Kidney glomerular epithelial cell (primary cell): ENCODE measurements around the gene LIMA1.
A peak's percentile ranks its signal among the peaks of the same experiment; 100 is the strongest.
"Not testable (repeated sequence)": the region's sequence is repeated elsewhere in the genome, so short reads cannot be mapped to it uniquely, and the experiment has no call there.

Source experiments
- DNase-seq: peaks from one replicate; lab custom pipeline; 2025; lab: John Stamatoyannopoulos, UW

Gene LIMA1

DNA sequence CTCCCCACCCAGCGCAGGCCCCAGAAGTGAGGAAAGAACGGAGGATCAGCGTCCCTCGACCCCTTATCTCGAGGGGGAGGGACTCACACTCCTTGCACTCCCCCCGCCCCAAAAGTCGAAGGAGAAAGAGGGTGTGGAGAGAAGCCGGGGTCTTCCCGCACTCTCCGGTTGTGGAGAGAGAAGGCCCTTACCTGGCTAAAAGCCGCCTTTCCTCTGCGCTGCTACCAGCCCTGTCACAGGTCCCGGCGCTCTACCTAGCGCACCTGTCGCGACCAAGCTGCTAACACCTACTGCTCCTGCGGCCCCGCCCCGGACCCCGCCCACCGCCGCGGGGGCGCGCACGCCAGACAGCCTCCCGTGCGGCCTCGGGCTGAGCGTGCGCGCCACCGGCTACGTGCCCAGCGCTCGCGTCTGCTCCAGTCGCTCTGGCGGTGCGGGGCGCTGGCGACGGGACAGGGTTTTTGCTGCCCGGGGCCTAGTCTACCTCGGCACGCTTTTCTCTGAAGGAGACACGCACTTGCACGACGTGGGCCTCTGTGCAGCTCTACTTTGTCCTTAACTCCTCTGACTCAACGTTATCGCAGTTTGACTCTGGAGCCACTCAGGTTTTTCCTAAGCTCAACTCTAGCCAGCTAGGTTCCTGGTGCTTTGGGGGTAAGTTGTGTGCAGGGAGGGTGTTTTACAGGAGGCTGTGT lies at the start of gene LIMA1:
TSS of gene LIMA1 (minus strand) at position 292 of the 695 bp plus-strand sequence. CDS start 34,769 bp downstream, outside the sequence.
- DNase-seq = peak; percentile 82

DNA sequence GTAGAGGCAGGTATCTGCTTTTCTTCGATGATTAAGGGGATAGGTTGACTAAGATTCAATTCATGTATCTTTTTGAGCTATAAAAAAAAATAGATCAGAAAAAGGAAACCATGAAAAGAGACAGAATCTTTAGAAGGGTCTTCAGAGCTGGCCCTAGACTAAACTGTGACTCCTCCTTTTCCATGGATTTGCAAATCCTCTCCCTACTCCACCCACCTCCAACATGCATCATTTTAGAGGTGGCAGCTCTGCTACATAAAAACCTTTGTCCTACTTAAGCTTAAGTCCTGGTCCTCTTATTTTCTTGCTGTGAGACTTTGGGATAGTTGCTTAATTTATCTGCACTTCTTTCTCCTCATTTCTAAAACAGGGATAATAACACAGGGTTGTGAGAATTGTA lies 48.4 kb upstream of the LIMA1 start:
- DNase-seq = no peak

DNA sequence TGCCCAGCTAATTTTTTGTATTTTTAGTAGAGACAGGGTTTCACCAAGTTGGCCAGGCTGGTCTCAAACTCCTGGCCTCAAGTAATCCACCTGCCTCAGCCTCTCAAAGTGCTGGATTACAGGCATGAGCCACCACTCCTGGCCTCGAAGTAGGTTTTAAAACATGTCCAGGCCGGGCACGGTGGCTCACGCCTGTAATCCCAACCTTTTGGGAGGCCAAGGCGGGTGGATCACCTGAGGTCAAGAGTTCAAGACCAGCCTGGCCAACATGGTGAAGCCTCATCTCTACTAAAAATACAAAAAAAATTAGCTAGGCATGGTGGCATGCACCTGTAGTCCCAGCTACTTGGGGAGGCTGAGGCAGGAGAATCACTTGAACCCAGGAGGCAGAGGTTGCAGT lies 45.3 kb upstream of the LIMA1 start:
- not testable (repeated sequence) for DNase-seq

DNA sequence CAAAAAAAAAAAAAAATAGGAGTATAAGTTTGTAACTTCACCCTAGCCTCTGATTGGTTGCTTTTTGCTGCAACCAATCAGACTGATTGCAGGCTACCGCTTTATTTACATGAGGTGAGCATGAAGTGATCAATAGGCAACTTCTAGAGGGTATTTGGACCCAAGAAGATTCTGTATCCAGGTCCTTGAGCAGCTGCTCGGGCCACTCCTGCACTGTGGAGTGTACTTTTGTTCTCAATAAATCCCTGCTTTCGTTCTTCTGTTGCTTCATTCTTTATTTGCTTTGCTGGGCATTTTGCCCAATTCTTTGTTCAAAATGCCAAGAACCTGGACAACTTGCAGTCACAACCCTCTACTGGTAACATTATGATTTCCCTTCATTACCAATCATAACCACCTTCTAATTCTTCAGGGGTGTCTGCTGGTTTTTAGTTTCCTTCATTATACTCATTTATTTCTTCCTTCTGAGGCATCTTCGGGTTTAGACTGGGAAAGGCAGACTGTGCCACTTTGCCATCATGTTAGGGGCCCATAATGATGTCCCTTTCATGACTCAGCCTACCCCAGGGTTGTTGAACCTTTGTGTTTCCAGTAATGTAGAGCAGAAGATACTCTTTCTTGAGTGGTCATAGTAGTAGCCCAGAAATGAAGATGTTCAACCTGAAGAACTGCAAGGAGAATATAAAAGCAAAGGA lies 43.4 kb upstream of the LIMA1 start:
- peak; percentile 15 for DNase-seq

DNA sequence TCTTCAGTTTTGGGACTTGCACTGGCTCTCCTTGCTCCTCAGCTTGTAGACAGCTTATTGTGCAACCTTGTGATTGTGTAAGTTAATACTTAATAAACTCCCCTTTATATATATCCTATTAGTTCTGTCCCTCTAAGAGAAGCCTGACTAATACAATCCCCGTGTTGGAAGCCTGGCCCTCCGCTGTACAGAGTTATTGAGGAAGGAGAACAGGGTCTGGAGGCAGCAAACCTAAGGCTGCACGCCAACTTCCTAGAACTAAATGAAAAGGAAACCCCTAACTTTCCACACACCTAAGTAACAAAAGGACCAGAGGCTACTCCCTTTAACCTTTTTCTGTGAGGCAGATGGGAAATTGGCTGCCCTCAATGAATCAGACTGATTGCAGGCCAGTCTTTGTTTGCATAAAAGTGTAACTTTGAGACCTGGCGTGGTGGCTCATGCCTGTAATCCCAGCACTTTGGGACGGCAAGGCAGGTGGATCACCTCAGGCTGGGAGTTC lies 42.6 kb upstream of the LIMA1 start:
- DNase-seq = no peak

DNA sequence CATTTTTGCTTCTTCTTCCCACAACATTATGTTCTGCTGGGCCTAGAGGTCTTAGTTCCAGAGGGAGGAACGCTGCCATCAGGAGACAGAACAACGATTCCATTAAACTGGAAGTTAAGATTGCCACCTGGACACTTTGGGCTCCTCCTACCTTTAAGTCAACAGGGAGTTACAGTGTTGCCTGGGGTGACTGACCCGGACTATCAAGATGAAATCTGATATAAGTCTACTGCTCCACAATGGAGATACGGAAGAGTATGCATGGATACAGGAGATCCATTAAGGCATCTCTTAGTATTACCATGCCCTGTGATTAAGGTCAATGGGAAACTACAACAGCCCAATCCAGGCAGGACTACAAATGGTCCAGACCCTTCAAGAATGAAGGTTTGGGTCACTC lies 41.5 kb upstream of the LIMA1 start:
- not testable (repeated sequence) for DNase-seq

DNA sequence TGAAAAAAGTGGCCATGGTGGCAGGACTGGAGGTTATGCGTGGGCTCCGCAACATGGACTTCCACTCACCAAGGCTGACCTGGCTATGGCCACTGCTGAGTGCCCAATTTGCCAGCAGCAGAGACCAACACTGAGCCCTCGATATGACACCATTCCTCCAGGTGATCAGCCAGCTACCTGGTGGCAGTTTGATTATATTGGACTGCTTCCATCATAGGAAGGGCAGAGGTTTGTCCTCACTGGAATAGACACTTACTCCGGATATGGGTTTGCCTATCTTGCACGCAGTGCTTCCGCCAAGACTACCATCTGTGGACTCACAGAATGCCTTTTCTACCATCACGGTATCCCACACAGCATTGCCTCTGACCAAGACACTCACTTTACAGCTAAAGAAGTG lies 40.8 kb upstream of the LIMA1 start:
- not testable (repeated sequence) for DNase-seq

DNA sequence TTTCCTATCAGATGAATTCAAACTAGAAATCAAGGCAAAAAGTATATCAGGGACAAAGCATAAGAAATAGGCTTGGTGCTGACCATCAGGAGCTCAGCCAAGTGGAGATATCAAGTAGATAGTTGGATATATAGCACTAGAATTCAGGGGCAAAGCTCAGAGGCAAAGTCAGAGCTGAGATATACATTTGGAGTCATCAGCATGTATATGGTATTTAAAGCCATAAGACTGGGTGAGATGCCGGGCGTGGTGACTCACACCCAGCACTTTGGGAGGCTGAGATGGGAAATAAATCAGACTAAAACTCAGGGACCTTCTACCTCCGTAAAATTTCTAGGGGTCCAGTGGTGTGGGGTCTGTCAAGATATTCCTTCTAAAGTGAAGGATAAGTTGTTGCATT lies 38.9 kb upstream of the LIMA1 start:
- no peak for DNase-seq

DNA sequence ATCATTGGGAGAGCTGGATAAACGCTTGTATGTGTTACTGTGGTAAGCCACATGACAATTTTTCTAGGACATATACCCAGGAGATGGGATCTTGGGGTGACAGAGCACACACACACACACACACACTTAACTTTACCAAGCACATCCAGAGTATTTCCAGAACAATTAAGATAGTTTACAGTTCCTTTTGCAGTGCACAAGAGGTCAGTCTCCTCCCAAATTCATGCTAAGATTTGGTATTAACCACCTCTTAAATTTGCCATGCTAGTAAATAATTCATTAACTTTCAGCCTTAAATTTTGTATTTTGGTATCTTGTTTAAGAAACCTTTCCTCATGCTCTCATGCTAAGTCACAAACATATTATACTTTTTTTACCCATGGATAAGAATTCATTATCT lies 33.9 kb upstream of the LIMA1 start:
- DNase-seq = no peak

DNA sequence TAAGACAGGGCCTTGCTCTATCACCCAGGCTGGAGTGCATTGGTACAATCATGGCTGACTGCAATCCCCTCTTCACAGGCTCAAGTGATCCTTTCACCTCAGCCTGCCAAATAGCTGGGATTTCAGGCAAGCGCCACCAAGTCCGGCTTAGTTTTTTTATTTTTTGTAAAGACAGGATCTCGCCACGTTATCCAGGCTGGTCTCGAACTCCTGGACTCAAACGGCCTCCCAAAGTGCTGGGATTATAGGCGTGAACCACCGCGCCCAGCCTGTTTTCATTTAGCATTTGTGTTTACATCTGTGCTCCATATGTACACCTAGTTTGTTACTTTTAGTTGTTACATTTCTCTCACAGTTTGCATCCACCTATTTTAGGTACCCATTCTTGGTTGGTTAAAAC lies 32.5 kb upstream of the LIMA1 start:
- no peak for DNase-seq

DNA sequence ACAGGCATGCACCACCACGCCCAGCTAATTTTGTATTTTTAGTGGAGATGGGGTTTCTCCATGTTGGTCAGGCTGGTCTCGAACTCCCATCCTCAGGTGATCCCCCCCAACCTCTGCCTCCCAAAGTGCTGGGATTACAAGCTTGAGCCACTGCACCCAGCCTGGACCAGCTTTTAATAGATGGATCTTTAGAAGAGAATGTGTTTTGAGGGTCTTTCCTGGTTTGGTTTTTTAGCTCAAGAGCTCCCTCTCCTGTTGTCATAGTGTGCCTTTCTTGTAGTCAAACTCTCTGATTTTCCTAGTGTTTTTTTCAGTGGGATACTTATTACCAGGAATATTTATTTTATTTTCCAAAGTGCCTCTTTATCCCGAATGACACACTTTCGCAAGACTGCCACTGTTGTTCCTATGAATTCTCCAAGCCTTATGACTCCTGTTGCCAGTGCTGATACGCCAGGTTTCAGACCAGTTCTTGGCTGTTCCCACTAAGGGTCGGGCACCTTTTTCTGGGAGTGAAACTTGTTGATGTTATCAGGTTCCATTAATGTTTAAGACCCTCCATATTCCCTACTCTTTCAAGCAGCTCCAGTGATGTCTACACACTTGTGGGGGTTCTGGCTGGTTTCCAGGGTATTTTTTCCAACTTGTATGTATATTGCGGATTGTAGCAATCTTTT lies 31.5 kb upstream of the LIMA1 start:
- DNase-seq = peak; percentile 52

DNA sequence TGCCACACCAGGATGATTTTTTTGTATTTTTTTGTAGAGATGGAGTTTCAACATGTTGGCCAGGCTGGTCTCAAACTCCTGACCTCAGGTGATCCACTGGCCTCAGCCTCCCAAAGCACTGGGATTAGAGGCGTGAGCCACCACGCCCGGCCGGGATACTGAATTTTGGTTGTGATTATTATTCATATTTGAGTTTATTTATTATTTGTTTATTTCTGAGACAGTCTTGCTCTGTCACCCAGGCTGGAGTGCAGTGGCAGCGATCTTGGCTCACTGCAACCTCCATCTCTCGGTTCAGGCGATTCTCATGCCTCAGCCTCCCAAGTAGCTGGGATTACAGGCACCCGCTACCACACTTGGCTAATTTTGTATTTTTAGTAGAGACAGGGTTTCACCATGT lies 30.7 kb upstream of the LIMA1 start:
- DNase-seq = not testable (repeated sequence)

DNA sequence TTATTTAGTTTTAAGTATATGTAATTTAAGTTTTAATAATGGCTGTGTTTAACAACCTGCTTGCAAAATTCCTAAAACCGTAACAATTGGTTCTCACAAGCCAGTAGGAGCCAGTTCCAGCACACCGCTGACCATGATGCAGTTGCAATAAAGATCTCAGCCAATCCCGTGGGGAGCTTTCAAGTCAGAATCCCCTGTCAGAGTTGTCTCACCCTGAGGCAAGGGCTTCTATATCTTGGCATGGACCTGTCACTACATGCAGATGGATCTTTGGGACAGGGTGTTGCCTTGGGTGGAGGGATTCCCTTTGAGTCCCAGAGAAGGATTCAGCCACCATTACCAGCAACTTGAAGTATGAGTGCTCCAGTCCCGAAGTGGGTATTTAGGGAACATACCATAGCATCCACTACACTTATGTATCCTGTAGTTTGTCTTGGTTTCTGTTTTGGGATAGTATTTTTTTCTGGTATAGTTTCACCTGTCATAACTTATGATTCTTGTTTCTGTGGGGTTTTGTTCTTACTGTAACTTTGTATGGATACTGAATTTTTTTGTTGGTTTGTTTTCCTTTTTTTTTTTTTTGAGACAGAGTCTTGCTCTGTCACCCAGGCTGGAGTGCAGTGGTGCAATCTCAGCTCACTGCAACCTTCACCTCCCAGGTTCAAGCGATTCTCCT lies 30.1 kb upstream of the LIMA1 start:
- no peak for DNase-seq

DNA sequence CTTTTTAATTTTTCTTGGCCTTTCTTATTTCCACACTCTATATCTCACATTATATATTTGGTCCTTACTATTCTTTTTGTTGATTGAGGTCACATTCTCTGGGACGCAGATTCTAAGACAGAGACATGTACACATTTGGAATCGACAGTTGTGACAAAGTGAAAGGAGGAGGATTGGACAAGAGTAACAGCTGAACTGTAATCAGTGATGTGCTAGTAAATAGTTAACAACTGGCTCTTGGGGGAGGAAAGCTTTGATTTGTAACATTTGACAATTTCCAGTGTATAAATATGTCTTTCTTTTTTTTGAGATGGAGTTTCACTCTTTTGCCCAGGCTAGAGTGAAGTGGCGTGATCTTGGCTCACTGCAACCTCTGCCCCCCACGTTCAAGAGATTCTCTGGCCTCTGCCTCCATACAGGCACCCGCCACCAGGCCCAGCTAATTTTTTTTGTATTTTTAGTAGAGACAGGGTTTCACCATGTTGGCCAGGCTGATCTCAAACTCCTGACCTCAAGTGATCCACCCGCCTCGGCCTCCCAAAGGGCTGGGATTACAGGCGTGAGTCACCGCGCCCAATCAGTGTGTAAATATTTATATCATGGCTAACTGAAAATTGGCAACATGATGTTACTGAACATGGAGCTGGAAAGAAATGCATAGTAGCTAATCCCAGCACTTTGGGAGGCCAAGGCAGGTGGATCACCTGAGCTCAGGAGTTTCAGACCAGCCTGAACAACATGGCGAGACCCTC lies 28.7 kb upstream of the LIMA1 start:
- DNase-seq = not testable (repeated sequence)

DNA sequence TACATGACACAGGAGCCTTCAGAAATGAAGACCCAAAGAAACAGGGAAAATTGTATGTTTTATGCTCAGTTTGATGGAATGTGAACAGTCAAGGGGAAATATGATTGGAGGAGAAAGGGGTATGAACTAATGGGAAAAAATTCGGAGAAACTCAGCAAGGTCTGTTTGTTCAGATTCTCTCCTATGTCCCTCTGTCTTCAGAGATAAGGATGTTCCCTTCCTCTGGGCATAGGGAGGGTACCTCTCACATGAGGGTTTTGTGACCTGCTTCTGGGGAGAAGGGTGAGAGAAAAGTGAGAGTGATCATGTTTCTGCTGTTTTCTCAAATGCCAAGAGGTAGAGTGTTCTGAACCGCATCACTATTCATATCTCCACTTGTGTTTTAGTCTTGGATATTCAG lies 26.6 kb upstream of the LIMA1 start:
- DNase-seq = no peak

DNA sequence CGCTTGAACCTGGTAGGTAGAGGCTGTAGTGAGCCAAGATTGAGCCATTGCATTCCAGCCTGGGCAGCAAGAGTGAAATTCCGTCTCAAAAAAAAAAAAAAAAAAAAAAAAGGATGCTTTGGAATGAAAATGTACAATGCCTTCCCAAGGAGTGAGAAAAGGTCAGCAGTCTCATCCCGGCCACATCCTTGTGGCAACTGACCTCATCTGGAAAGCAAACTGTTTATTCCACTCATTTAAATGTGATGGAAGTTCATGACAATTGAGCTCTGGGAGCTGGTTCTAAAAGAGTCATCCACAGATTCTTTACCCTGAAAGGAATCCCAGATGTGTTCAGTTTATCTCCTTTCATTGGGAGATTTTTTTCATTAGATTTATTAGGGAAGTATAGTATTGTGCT lies 19.4 kb upstream of the LIMA1 start:
- DNase-seq = no peak

DNA sequence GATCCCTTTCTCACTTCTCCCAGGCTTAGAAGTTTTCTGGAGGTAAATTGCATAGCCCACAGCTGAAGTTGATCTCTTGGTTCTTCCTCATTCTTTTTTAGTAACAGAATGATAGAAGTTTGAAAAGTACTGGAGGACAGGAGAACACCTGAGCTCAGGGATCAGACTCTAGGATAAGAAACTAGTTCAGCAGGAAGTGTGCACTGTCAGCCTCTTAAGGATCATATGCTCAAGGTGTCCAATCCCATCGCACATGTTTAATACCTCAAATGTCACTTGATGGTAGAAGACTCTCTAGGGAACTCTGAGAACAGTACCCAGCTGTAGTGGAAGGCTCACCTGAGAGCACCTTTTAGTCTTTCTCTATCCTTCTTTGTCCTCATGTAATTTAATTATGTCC lies 14.7 kb upstream of the LIMA1 start:
- DNase-seq = no peak

DNA sequence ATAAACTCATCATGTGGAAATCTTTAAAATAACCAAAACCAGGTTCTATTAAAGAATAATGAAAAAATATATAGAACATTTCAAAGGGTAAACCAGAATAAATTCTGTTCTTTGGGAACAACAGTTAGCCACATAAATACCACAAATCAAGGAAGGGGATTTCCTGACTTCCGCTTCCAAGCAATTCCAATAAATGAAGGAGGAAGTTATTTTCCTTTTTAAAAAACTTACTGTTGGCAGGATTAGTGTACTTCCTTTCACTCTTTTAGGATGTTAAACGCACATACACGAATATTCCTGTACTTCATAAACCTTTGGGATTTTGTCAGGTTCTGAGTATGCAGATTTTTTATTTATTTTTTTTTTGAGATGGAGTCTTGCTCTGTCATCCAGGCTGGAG lies 13.7 kb upstream of the LIMA1 start:
- DNase-seq = no peak

DNA sequence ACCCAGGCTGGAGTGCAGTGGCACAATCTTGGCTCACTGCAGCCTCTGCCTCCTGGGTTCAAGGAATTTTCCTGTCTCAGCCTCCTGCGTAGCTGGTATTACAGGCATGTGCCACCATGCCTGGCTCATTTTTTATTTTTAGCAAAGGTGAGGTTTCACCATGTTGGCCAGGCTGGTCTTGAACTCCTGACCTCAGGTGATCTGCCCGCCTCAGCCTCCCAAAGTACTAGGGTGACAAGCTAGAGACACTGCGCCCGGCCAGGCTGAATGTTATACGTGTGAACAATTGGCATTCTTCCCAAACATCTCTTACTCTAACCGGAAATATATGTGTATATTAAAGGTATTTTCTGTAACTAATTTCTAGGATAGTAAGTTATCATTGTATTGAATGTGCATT lies 13.2 kb upstream of the LIMA1 start:
- no peak for DNase-seq

DNA sequence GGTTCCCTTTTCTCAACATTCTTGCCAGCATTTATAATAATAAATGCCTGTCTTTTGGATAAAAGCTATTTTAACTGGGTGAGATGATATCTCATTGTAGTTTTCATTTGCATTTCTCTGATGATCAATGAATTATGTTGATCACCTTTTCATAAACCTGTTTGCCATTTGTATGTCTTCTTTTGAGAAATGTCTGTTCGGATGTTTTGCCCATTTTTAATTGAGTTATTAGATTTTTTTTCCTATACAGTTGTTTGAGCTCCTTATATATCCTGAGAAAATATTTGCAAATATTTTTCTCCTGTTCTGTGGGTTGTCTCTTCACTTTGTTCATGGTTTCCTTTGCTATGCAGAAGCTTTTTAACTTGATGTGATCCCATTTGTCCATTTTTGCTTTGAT lies 8.1 kb upstream of the LIMA1 start:
- DNase-seq = no peak

DNA sequence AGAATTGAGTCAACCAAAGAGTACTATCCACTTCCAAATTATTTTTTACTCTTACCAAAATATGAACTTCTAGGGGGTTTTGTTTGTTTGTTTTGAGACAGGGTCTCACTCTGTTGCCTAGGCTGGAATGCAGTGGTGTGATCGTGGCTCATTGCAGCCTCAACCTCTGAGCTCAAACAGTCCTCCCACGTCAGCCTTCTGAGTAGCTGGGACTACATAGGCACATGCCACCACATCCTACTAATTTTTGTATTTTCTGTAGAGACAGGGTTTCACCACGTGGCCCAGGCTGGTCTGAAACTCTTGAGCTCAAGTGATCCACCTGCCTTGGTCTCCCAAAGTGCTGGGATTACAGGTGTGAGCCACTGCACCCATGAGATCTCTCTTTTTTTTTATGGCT lies 7.4 kb upstream of the LIMA1 start:
- not testable (repeated sequence) for DNase-seq

DNA sequence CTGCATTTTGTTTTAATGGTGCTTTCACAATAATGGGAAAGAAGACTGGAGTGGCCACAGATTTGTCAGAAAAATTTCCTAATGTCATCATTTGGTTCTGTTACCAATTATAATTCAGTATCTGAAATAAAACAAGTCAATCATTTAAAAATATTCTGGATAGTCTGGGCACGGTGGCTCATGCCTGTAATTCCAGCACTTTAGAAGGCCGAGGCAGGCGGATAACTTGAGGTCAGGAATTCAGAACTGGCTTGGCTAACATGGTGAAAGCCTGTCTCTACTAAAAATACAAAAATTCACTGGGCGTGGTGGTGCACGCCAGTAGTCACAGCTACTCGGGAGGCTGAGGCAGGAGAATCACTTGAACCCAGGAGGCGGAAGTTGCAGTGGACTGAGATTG lies 4.0 kb upstream of the LIMA1 start:
- no peak for DNase-seq
